Esophagus muscularis mucosa (tissue), 4 donors: ENCODE data around the gene MED29. TPM values are rescaled to one million over a fixed set of nuclear protein-coding genes. Genes with fewer than 3 reads are reported as not detected.
A peak's percentile ranks its signal among the peaks of the same experiment; 100 is the strongest.

Experiments used
- DNase-seq: peaks from one replicate; pipeline ENCODE4 v3.0.0-alpha.2; 2017; ENCODE audit errors: extremely low spot score
- H3K27ac ChIP-seq, 4 donors: fragments of 200-600 bp; sonication (generic); replicated peaks in 1 of 4; 1 replicate in 3 of 4; 2 replicates in 1 of 4; pipeline ENCODE4 v1.5.1; 2016 to 2019; ENCODE audit warnings: mild to moderate bottlenecking in 1 of 4
- H3K27me3 ChIP-seq, 4 donors: fragments of 200-600 bp; sonication (generic); one replicate each; pipeline versions ENCODE4 v1.5.1 to v1.6.0; 2016 to 2019
- H3K36me3 ChIP-seq, 4 donors: fragments of 200-600 bp; sonication (generic); one replicate each; pipeline ENCODE4 v1.5.1; 2016 to 2019
- H3K4me1 ChIP-seq, 4 donors: fragments of 200-600 bp; sonication (generic); one replicate each; pipeline ENCODE4 v1.5.1; 2016 to 2019
- H3K4me3 ChIP-seq, 4 donors: fragments of 200-600 bp; sonication (generic); 1 replicate in 2 of 4; 2 replicates in 2 of 4; pipeline ENCODE4 v1.5.1; 2016 to 2019; ENCODE audit warnings: mild to moderate bottlenecking in 4 of 4, moderate library complexity in 1 of 4
- H3K9me3 ChIP-seq, 4 donors: fragments of 200-600 bp; sonication (generic); 1 replicate in 3 of 4; 2 replicates in 1 of 4; pipeline ENCODE4 v1.5.1; 2016 to 2019
- EP300 ChIP-seq: sonication (generic); formaldehyde crosslinking; IDR thresholded peaks from one replicate; pipeline ENCODE4 v1.6.1; 2017; ENCODE audit warnings: antibody characterized with exemption
- POLR2A ChIP-seq: fragments of 450-650 bp; IDR thresholded peaks from one replicate; pipeline ENCODE4 v1.6.1; 2017; ENCODE audit warnings: antibody characterized with exemption, moderate library complexity, mild to moderate bottlenecking, low read depth
- POLR2AphosphoS5 ChIP-seq, 2 donors: sonication (generic); formaldehyde crosslinking; IDR thresholded peaks; one replicate each; pipeline ENCODE4 v1.6.1; 2017; ENCODE audit warnings: antibody characterized with exemption in 2 of 2
- WGBS: methylation state at CpG from one replicate; pipeline ENCODE4 v1.1.5; 2018; 5-methylcytosine and 5-hydroxymethylcytosine counted together
- intact Hi-C: fragments of 100-400 bp; cut with DNase I; formaldehyde crosslinking; loops from one replicate; pipeline ENCODE4 v1.15.1; 2023
- total RNA-seq, 4 donors: library from RNA; depleted of rRNA; stranded (reverse); fragments of >200 nt; gene quantifications; one replicate each; pipeline versions ENCODE4 v1.1.0 to v1.2.1, GENCODE V29; 2016
- TF ChIP-seq, protein P1 (sequence below), 3 experiments: fragments of 200-600 bp in 2 of 3; fragments of 450-650 bp in 1 of 3; sonication (generic) in 2 of 3; IDR thresholded peaks; one replicate each; pipeline ENCODE4 v1.5.1; 2017 to 2019; ENCODE audit warnings: antibody characterized with exemption in 3 of 3, mild to moderate bottlenecking in 2 of 3, moderate library complexity in 1 of 3

The MED29 gene, protein sequence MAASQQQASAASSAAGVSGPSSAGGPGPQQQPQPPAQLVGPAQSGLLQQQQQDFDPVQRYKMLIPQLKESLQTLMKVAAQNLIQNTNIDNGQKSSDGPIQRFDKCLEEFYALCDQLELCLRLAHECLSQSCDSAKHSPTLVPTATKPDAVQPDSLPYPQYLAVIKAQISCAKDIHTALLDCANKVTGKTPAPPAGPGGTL
- 10 to 100 TPM; 24.9 to 58.0 (median 38.3) TPM for total RNA-seq

DNA sequence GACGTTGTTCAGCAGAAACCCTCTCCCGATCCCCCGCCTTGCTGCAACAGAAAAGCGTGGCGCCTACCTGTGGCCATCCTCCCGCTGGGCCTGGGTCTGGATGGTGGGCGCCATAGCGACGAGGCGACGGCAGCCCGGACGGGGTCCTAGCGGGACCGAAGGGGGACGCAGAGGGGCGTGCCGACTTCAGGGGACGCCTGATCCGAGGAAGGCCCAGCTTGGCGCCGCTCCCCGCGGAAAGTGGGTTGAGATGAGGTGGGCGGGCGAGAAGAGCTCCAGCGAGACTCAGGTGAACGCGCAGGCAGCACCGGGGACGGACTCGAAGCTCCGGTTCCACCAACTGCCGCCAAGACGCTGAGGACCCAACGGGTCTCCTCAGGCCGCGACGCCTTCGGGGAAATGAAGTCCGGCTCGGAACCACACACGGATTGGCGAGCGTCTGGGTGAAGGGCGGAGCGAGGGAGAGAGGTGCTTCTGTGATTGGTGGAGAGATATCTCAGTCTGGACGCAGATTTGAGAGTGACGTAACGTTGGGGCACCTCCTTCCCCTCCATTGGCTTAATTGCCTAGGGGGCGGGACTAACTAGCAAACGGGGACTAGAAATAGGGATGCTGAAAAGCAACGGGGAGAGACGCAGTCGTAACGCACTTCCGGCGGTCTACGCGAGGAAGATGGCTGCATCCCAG lies at the start of gene MED29, which contains the start of gene PAF1:
MED29 (plus strand) TSS at position 628 of the 687 bp plus-strand sequence; CDS start at position 673, 45 bp downstream.
PAF1 (minus strand) TSS at position 356 of the 687 bp plus-strand sequence; CDS start at position 114, 242 bp downstream.
- intact Hi-C loops: no loop called here
- no peaks in the 10 kb centered on the region for H3K27me3 ChIP-seq
- H3K36me3 ChIP-seq: peaks cover 30 to 72% (median 64%) of the 10 kb centered on the region in 4 donors
- DNase-seq: peak; percentile 100
- 2% methylated on average over 23 of the region's 60 CpGs for WGBS
- peaks cover 24 to 42% (median 32%) of the 10 kb centered on the region in 4 donors for H3K4me1 ChIP-seq
- no peaks in the 10 kb centered on the region for H3K9me3 ChIP-seq
- peak within 1 kb of the TSS; percentile 81 to 99 (median 96) for H3K4me3 ChIP-seq
- H3K27ac ChIP-seq: peak within 1 kb of the TSS; percentile 97 to 100 (median 98)
- TF ChIP-seq EP300 (no peak), POLR2AphosphoS5 (IDR thresholded peaks at IDR 0.05) (peak; percentile 96 to 98), POLR2A (peak; percentile 66)
- TF ChIP-seq, protein P1, sequence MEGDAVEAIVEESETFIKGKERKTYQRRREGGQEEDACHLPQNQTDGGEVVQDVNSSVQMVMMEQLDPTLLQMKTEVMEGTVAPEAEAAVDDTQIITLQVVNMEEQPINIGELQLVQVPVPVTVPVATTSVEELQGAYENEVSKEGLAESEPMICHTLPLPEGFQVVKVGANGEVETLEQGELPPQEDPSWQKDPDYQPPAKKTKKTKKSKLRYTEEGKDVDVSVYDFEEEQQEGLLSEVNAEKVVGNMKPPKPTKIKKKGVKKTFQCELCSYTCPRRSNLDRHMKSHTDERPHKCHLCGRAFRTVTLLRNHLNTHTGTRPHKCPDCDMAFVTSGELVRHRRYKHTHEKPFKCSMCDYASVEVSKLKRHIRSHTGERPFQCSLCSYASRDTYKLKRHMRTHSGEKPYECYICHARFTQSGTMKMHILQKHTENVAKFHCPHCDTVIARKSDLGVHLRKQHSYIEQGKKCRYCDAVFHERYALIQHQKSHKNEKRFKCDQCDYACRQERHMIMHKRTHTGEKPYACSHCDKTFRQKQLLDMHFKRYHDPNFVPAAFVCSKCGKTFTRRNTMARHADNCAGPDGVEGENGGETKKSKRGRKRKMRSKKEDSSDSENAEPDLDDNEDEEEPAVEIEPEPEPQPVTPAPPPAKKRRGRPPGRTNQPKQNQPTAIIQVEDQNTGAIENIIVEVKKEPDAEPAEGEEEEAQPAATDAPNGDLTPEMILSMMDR (IDR thresholded peaks at IDR 0.05): no peak

DNA sequence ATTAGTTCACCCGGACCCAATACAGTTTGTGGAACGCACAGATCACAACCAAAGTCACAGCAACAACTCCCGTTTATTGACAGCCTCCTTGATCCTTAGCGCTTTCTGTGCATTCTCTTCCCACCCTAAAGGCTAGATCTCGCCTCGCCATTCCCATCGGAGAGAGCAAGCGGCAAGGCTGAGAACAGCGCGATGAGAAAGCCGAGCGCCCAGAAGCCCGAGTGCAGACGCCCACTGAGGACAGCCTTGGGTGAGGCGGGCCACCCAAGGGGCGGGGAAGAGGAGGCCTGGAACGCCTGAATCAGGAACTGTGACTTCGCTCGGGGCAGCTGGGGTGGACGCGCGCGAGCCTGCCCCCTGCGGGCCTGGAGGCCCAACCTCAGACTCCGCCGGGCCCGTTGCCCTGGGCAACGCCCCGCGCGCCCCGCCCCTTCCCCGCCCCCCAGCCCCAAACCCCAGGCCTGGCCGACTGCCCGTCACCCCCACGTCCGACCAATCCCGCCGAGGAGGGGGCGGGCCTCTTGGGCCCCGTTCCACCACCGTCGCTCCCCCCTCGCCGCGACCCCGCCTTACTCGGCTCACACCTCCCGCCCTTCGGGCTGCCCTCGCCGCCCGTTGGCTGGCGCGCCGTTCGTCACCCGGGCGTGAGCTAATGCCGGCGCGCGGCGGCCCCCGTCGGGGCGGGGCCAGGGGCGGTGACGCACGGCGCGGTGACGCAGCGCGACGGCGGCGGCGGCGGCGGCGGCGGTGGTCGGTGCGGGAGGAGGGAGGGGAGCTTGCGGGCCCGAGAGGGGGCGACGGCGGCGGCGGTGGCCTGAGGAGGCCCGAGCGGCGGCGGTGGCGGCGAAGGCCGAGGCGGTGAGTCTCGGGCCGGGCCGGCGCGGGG lies 49.2 kb upstream of the MED29 start, which contains the start of gene SAMD4B:
SAMD4B (plus strand) TSS at position 703 of the 886 bp plus-strand sequence. CDS start 14,473 bp downstream, outside the sequence.
- intact Hi-C loops: loop anchor here (10.0 kb wide), 2 partner anchors 83 to 193 kb away; partner anchors contain the start of gene EID2B
- DNase-seq: peak; percentile 100
- Histone ChIP-seq H3K36me3 (peaks cover 0 to 10% (median 5%) of the 10 kb centered on the region in 4 donors), H3K9me3 (no peaks in the 10 kb centered on the region), H3K4me1 (peaks cover 40 to 55% (median 54%) of the 10 kb centered on the region in 4 donors), H3K27me3 (no peaks in the 10 kb centered on the region), H3K27ac (peak within 1 kb of the TSS; percentile 88 to 93 (median 90)), H3K4me3 (peak within 1 kb of the TSS; percentile 84 to 91 (median 88))
- WGBS: 0% methylated on average over 17 of the region's 105 CpGs
- TF ChIP-seq EP300: no peak
- peak; percentile 79 for TF ChIP-seq POLR2A
- TF ChIP-seq POLR2AphosphoS5 (IDR thresholded peaks at IDR 0.05): peak; percentile 94 to 95
- TF ChIP-seq, protein P1 (IDR thresholded peaks at IDR 0.05): peak; percentile 78 to 91 (median 84)

DNA sequence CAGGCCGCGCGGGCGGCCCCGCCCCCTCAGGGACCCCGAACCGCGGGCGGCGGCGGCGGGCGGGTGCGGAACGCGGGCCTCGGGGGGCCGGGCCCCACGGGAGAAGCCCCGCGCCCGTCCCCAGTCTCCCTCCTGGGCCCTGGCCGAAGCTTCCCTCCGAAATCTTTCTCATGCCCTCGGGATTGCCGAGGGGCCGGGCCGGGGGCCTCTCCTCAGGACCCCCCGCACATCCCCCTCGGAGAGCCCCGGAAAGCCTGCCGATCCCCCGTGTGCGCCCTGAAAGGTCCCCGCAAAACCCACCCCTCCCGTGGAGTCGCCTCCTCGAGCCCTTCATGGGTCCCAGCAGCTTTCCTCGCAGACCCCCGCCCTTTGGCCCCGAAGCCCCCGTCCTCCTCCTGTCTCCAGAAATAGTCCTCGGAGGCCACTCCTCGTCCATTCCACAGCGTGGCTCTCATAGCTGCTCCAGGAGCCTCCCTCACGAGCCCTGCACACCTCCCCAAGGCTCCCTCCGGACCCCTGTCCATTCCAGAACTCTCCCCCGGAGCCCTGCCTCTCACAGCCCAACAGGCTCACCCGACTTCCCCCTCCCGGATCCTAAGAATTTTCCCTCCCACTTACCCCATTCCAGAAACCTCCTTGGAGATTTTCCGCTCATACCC lies 48.4 kb upstream of the MED29 start:
- Histone ChIP-seq H3K4me1 (peaks cover 43 to 63% (median 61%) of the 10 kb centered on the region in 4 donors), H3K4me3 (peak overlapping the region; percentile 84 to 91 (median 88)), H3K36me3 (peaks cover 0 to 10% (median 5%) of the 10 kb centered on the region in 4 donors), H3K27me3 (no peaks in the 10 kb centered on the region), H3K27ac (peak overlapping the region; percentile 85 to 93 (median 90)), H3K9me3 (no peaks in the 10 kb centered on the region)
- DNase-seq: no peak
- 1% methylated on average over 14 of the region's 51 CpGs for WGBS
- TF ChIP-seq POLR2A (no peak), POLR2AphosphoS5 (IDR thresholded peaks at IDR 0.05) (no peak), EP300 (no peak)
- TF ChIP-seq, protein P1 (IDR thresholded peaks at IDR 0.05): no peak
- intact Hi-C loops: loop anchor here (10.0 kb wide), 2 partner anchors 82 to 192 kb away; partner anchors contain the start of gene EID2B

DNA sequence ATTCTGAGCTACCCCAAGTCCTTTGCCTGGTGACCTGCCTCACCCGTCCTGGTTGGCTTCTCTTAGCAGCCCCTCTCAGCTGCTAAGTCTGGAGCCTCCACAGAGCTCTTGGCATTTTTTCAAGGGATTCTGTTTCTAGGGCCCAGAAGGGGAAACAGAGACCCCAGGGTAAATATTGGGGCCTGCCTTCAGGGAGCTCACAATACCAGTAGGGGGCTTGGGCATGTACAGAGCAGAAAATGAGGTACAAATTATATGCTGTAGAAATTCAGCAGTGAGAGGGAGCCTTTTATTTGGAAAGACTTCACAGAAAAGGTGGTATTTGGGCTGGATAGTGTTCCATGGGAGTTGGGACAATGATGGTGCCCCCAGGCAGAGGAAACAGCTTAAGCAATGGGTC lies 45.2 kb upstream of the MED29 start:
- H3K27me3 ChIP-seq: no peaks in the 10 kb centered on the region
- intact Hi-C loops: loop anchor here (10.0 kb wide), 2 partner anchors 79 to 189 kb away; partner anchors contain the start of gene EID2B
- no peaks in the 10 kb centered on the region for H3K9me3 ChIP-seq
- TF ChIP-seq POLR2AphosphoS5 (IDR thresholded peaks at IDR 0.05) (no peak), EP300 (no peak), POLR2A (no peak)
- TF ChIP-seq, protein P1 (IDR thresholded peaks at IDR 0.05): peak in 1 of 3 experiments; percentile 9
- H3K36me3 ChIP-seq: peaks cover 0 to 30% (median 24%) of the 10 kb centered on the region in 4 donors
- H3K27ac ChIP-seq: peak overlapping the region in 3 of 4 donors; percentile 2 to 36 (median 31)
- H3K4me3 ChIP-seq: no peak overlapping the region
- H3K4me1 ChIP-seq: peaks cover 46 to 76% (median 67%) of the 10 kb centered on the region in 4 donors
- WGBS: 62% methylated on average over 1 of the region's 1 CpG
- no peak for DNase-seq
